ENCODE measurements around the gene ADGRG6.

DNA sequence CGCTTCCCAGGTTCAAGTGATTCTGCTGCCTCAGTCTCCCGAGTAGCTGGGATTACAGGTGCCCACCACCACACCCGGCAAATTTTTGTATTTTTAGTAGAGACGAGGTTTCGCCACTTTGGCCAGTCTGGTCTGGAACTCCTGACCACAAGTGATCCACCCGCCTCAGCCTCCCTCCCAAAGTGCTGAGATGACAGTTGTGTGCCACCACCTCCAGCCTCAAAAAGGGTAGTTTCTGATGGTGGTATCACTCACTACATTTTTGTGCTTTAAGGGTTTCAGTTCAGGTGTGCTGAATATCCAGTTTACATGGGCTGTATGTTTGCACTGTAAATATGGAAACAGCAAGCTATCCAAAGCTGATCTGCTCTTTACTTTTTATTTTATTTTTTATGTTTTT lies 12.1 kb upstream of the ADGRG6 start:
- no peak for TF ChIP-seq EZH2 (optimal IDR thresholded peaks at IDR 0.05; ENCODE audit: low read depth, low read length)
- TF ChIP-seq, protein P1, sequence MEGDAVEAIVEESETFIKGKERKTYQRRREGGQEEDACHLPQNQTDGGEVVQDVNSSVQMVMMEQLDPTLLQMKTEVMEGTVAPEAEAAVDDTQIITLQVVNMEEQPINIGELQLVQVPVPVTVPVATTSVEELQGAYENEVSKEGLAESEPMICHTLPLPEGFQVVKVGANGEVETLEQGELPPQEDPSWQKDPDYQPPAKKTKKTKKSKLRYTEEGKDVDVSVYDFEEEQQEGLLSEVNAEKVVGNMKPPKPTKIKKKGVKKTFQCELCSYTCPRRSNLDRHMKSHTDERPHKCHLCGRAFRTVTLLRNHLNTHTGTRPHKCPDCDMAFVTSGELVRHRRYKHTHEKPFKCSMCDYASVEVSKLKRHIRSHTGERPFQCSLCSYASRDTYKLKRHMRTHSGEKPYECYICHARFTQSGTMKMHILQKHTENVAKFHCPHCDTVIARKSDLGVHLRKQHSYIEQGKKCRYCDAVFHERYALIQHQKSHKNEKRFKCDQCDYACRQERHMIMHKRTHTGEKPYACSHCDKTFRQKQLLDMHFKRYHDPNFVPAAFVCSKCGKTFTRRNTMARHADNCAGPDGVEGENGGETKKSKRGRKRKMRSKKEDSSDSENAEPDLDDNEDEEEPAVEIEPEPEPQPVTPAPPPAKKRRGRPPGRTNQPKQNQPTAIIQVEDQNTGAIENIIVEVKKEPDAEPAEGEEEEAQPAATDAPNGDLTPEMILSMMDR (IDR thresholded peaks at IDR 0.05; ENCODE audit: low read length) = no peak

Measured in MM.1S (cell line).